ENCODE measurements around the gene NT5C2. TPM values are rescaled to one million over a fixed set of nuclear protein-coding genes. Genes with fewer than 3 reads are reported as not detected.
"Not testable (repeated sequence)": the region's sequence is repeated elsewhere in the genome, so short reads cannot be mapped to it uniquely, and the experiment has no call there.

NT5C2 gene
- total RNA-seq, 6 experiments from 2014 or later = 17.3 to 39.2 (median 32.4) TPM

- intact Hi-C loops (cut with DNase I) = no loop called here
- H3K4me3 ChIP-seq = no peak overlapping the region
Observed at GRCh38 chr10:103207141-103207540, 14.1 kb upstream of the NT5C2 start.

GRCh38 chr10:103206715-103207114 lies 13.6 kb upstream of the NT5C2 start:
- H3K27ac ChIP-seq; ATAC-seq; DNase-seq; H3K27me3 ChIP-seq; H3K4me3 ChIP-seq; H3K36me3 ChIP-seq; H3K4me1 ChIP-seq; intact Hi-C loops (cut with DNase I); H3K9me3 ChIP-seq: not testable (repeated sequence)
- 79% methylated on average over 3 of the region's 3 CpGs for WGBS (ENCODE audit: insufficient coverage, low coverage, low lambda C conversion rate, missing lambda C conversion rate)

More at GRCh38 chr10:103207141-103207540, 14.1 kb upstream of the NT5C2 start:
- 71% methylated on average over 2 of the region's 2 CpGs for WGBS (ENCODE audit: insufficient coverage, low coverage, low lambda C conversion rate, missing lambda C conversion rate)
- Histone ChIP-seq H3K9me3 (no peaks in the 10 kb centered on the region), H3K36me3 (no peaks in the 10 kb centered on the region), H3K27me3 (no peaks in the 10 kb centered on the region), H3K4me1 (peaks cover 0 to 8% (median 0%) of the 10 kb centered on the region in 4 donors), H3K27ac (no peak overlapping the region)
- no peak for ATAC-seq
- no peak for DNase-seq
- TF ChIP-seq CTCF (IDR thresholded peaks at IDR 0.05) (no peak), POLR2A (IDR thresholded peaks at IDR 0.05) (no peak)

GRCh38 chr10:103205401-103205800 lies 12.3 kb upstream of the NT5C2 start:
- H3K9me3 ChIP-seq; H3K27ac ChIP-seq; H3K36me3 ChIP-seq; ATAC-seq; H3K4me3 ChIP-seq; H3K27me3 ChIP-seq; intact Hi-C loops (cut with DNase I); DNase-seq; H3K4me1 ChIP-seq: not testable (repeated sequence)
- 64% methylated on average over 4 of the region's 4 CpGs for WGBS (ENCODE audit: insufficient coverage, low coverage, low lambda C conversion rate, missing lambda C conversion rate)

GRCh38 chr10:103204353-103205255 lies 11.5 kb upstream of the NT5C2 start:
- ATAC-seq = peak; percentile 87 to 97 (median 93)
- H3K9me3 ChIP-seq = no peaks in the 10 kb centered on the region
- H3K4me1 ChIP-seq = peaks cover 0 to 8% (median 0%) of the 10 kb centered on the region in 4 donors
- intact Hi-C loops (cut with DNase I) = no loop called here
- H3K27me3 ChIP-seq = no peaks in the 10 kb centered on the region
- 29% methylated on average over 5 of the region's 8 CpGs for WGBS (ENCODE audit: insufficient coverage, low coverage, low lambda C conversion rate, missing lambda C conversion rate)
- H3K27ac ChIP-seq = no peak overlapping the region
- no peaks in the 10 kb centered on the region for H3K36me3 ChIP-seq
- TF ChIP-seq POLR2A (IDR thresholded peaks at IDR 0.05) (no peak), CTCF (IDR thresholded peaks at IDR 0.05) (no peak)
- H3K4me3 ChIP-seq = no peak overlapping the region
- peak in 1 of 3 donors; percentile 58 for DNase-seq

- Histone ChIP-seq H3K4me3 (no peak overlapping the region), H3K36me3 (no peaks in the 10 kb centered on the region), H3K27me3 (no peaks in the 10 kb centered on the region), H3K27ac (no peak overlapping the region), H3K9me3 (no peaks in the 10 kb centered on the region), H3K4me1 (peaks cover 0 to 8% (median 0%) of the 10 kb centered on the region in 4 donors)
- WGBS (ENCODE audit: insufficient coverage, low coverage, low lambda C conversion rate, missing lambda C conversion rate) = no CpG with 5 or more reads among the region's 3 CpGs
- intact Hi-C loops (cut with DNase I) = no loop called here
- ATAC-seq (no peak), DNase-seq (no peak)
- no peak for TF ChIP-seq CTCF (IDR thresholded peaks at IDR 0.05)
- TF ChIP-seq POLR2A (IDR thresholded peaks at IDR 0.05) = no peak
Observed at GRCh38 chr10:103203466-103203865, 10.4 kb upstream of the NT5C2 start.
